ENCODE data around the gene KCNMA1. TPM values are rescaled to one million over a fixed set of nuclear protein-coding genes. Genes with fewer than 3 reads are reported as not detected.
A peak's percentile ranks its signal among the peaks of the same experiment; 100 is the strongest.

KCNMA1 gene
- total RNA-seq, 4 donors from 2014 or later: 68.4 to 170 (median 119) TPM

DNA sequence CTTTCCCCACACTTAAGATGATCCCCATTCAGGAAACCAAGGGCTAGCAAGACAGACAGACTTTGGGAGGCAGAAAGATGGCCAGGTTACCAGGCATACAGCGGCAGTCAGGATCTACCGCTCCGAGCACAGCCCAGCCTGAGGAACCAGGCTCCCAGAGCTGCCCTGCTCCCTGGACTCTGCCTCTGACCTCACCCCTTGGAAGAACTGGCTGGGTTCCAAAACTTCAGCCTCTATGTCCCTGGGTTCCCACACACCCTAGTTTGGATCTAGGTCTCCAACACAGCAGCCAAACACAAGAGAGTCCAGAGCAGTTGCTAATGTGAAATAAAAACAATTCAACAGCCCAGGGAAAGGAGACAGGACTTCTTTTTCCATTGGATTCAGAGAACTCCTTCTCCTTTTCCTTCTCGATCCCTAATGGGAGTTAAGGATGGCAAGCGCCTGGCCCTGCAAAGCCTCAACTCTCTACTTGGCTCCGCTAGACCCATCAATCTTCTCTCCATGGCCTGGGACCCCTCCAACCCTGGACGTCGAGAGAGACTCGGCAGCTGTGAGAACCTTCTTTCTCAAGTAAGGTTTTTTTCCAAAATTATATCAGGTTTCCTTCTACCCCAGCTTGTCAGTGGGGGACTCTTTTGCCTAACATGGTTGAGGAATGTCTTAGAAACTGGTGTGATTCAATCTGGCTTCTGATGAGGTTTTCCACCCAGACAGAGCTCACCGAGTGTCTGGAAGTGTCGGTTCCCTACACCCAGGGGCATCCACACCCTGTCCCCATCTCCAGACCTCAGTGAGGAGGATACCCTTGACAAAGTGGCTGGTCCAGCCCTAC is 219.6 kb downstream of the KCNMA1 start:
- peaks cover 3 to 21% (median 14%) of the 10 kb centered on the region in 4 donors for H3K4me1 ChIP-seq
- in situ Hi-C loops (cut with MboI; ENCODE audit: low pct_ligation_motif_present in 1 of 4, low pct_unique_long_range_greater_than_20kb in 1 of 4, low sequenced_read_pairs in 3 of 4): loop anchor here in 1 of 4 donors (25.0 kb wide), 1 partner anchor 219 kb away; the partner anchor contains the start of gene KCNMA1

DNA sequence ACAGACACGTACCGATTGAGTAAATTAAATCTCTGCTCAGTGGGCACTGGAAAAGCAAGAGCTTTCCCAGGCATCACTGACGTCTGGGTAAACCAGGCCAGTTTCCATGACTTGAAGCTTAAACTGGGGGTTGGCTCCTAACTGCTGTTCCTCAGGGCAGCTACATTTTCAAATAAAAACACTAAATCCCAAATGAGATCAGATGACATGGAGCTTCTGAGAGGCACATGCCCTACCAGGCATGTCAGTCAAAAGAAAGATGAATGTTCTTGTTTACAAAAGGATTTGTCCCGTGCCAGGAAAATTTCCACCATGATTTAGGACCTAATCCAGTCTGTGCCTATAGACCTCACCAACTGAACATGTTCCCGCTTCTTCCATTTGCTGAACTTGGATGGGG is 220.2 kb downstream of the KCNMA1 start:
- in situ Hi-C loops (cut with MboI; ENCODE audit: low pct_ligation_motif_present in 1 of 4, low pct_unique_long_range_greater_than_20kb in 1 of 4, low sequenced_read_pairs in 3 of 4) (loop anchor here in 1 of 4 donors (25.0 kb wide), 1 partner anchor 220 kb away; the partner anchor contains the start of gene KCNMA1), intact Hi-C loops (cut with DNase I; ENCODE audit: low total_unique reads) (no loop called here)
- Histone ChIP-seq H3K4me3 (no peak overlapping the region), H3K4me1 (peaks cover 3 to 21% (median 14%) of the 10 kb centered on the region in 4 donors), H3K9me3 (no peaks in the 10 kb centered on the region), H3K36me3 (no peaks in the 10 kb centered on the region), H3K27me3 (no peaks in the 10 kb centered on the region), H3K27ac (peak overlapping the region; percentile 51 to 81 (median 70))
- WGBS, 2 donors (ENCODE audit: low coverage in 1 of 2): 63% methylated on average over 5 of the region's 5 CpGs; no CpG with 5 or more reads in 1 of the 2 donors
- no peak for DNase-seq
- TF ChIP-seq EP300 (IDR thresholded peaks at IDR 0.05; ENCODE audit: low read depth) (no peak), POLR2AphosphoS5 (IDR thresholded peaks at IDR 0.05) (no peak), POLR2A (IDR thresholded peaks at IDR 0.05) (no peak)
- TF ChIP-seq, protein P1, sequence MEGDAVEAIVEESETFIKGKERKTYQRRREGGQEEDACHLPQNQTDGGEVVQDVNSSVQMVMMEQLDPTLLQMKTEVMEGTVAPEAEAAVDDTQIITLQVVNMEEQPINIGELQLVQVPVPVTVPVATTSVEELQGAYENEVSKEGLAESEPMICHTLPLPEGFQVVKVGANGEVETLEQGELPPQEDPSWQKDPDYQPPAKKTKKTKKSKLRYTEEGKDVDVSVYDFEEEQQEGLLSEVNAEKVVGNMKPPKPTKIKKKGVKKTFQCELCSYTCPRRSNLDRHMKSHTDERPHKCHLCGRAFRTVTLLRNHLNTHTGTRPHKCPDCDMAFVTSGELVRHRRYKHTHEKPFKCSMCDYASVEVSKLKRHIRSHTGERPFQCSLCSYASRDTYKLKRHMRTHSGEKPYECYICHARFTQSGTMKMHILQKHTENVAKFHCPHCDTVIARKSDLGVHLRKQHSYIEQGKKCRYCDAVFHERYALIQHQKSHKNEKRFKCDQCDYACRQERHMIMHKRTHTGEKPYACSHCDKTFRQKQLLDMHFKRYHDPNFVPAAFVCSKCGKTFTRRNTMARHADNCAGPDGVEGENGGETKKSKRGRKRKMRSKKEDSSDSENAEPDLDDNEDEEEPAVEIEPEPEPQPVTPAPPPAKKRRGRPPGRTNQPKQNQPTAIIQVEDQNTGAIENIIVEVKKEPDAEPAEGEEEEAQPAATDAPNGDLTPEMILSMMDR (IDR thresholded peaks at IDR 0.05): no peak

More for the DNA sequence above, 219.6 kb downstream of the KCNMA1 start:
- WGBS, 2 donors (ENCODE audit: low coverage in 1 of 2): 50 to 63% methylated on average over 1 to 11 of the region's 11 CpGs
- no peak for DNase-seq
- H3K27me3 ChIP-seq: no peaks in the 10 kb centered on the region
- intact Hi-C loops (cut with DNase I; ENCODE audit: low total_unique reads): no loop called here
- H3K36me3 ChIP-seq: no peaks in the 10 kb centered on the region
- peak overlapping the region; percentile 51 to 81 (median 70) for H3K27ac ChIP-seq
- no peak overlapping the region for H3K4me3 ChIP-seq
- H3K9me3 ChIP-seq: no peaks in the 10 kb centered on the region
- TF ChIP-seq POLR2A (IDR thresholded peaks at IDR 0.05) (no peak), EP300 (IDR thresholded peaks at IDR 0.05; ENCODE audit: low read depth) (no peak), POLR2AphosphoS5 (IDR thresholded peaks at IDR 0.05) (peak in 2 of 3 donors; percentile 31 to 41)
- TF ChIP-seq, protein P1 (IDR thresholded peaks at IDR 0.05): no peak

DNA sequence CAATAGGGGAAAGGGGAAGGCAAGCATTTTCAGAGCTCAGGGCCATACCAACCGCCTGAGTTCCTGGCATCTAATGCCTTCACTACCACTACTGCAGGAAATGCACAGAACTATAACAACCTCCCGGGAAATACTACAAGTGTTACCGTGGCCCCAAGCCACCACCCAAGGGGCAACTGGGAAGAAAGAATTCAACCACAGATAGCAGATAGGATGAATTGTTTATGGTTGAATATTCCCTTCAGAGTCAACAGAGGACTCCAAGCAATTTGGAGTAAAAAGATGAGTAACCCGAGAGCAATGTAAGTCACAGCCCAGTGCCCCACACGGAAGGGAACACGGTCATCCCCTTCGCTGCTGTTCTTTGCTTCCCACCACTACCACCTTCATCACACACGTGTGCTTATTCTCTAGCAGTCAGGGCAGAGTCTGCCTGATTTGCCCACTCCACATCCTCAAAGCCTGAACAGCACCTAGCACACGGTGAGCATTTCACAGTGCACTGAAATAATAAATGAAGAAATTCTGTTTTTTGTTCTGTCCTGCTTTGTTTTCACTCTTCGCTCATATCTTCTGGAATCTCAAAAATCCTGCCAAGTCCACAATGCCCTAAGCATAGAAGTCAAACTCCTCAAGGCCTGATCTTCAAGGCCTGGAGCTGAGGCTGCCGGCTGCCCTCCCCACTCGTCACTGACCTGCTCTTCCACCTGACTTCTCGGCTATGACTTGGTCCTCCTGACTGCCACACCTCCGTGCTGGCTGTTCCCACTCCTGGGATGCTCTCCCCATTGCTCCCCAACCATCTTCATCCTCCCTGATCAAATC is 221.1 kb downstream of the KCNMA1 start:
- Histone ChIP-seq H3K36me3 (no peaks in the 10 kb centered on the region), H3K27ac (peak overlapping the region; percentile 51 to 81 (median 70)), H3K4me1 (peaks cover 5 to 26% (median 19%) of the 10 kb centered on the region in 4 donors), H3K9me3 (no peaks in the 10 kb centered on the region), H3K4me3 (no peak overlapping the region), H3K27me3 (no peaks in the 10 kb centered on the region)
- TF ChIP-seq POLR2A (IDR thresholded peaks at IDR 0.05) (no peak), POLR2AphosphoS5 (IDR thresholded peaks at IDR 0.05) (no peak), EP300 (IDR thresholded peaks at IDR 0.05; ENCODE audit: low read depth) (no peak)
- TF ChIP-seq, protein P1 (IDR thresholded peaks at IDR 0.05): no peak
- intact Hi-C loops (cut with DNase I; ENCODE audit: low total_unique reads) (no loop called here), in situ Hi-C loops (cut with MboI; ENCODE audit: low pct_ligation_motif_present in 1 of 4, low pct_unique_long_range_greater_than_20kb in 1 of 4, low sequenced_read_pairs in 3 of 4) (loop anchor here in 1 of 4 donors (25.0 kb wide), 1 partner anchor 221 kb away; the partner anchor contains the start of gene KCNMA1)
- no peak for DNase-seq
- WGBS, 2 donors (ENCODE audit: low coverage in 1 of 2): 76 to 87% methylated on average over 3 to 14 of the region's 14 CpGs
